ENCODE measurements around the gene COG2.
"Not testable (repeated sequence)": the region's sequence is repeated elsewhere in the genome, so short reads cannot be mapped to it uniquely, and the experiment has no call there.

Gene COG2

GRCh38 chr1:230713915-230714764 is 71.9 kb downstream of the COG2 start, which contains the start of gene AGT:
Gene AGT, minus strand, starts transcription at chr1:230714122. Its CDS starts 3,299 bp downstream, at chr1:230710823.
- DNase-seq (ENCODE audit: low read depth) = no peak

GRCh38 chr1:230715510-230715909 is 73.2 kb downstream of the COG2 start:
- no peak for DNase-seq (ENCODE audit: low read depth)

- DNase-seq (ENCODE audit: low read depth) = not testable (repeated sequence)
Observed at GRCh38 chr1:230716453-230716852, 74.2 kb downstream of the COG2 start.

- DNase-seq (ENCODE audit: low read depth) = no peak
Observed at GRCh38 chr1:230717251-230717650, 75.0 kb downstream of the COG2 start.

- DNase-seq (ENCODE audit: low read depth) = not testable (repeated sequence)
Observed at GRCh38 chr1:230721849-230722522, 79.7 kb downstream of the COG2 start.

GRCh38 chr1:230725256-230726012 is 83.2 kb downstream of the COG2 start:
- no peak for DNase-seq (ENCODE audit: low read depth)

- no peak for DNase-seq (ENCODE audit: low read depth)
Observed at GRCh38 chr1:230728710-230729392, 86.6 kb downstream of the COG2 start.

- DNase-seq (ENCODE audit: low read depth) = no peak
Observed at GRCh38 chr1:230730977-230731376, 88.7 kb downstream of the COG2 start.

- no peak for DNase-seq (ENCODE audit: low read depth)
Observed at GRCh38 chr1:230735447-230735846, 93.2 kb downstream of the COG2 start.

GRCh38 chr1:230737622-230738262 is 95.5 kb downstream of the COG2 start:
- DNase-seq (ENCODE audit: low read depth) = no peak

GRCh38 chr1:230739564-230740290 is 97.4 kb downstream of the COG2 start:
- DNase-seq (ENCODE audit: low read depth) = no peak
